WI38 (cell line): ENCODE results near the gene RASA4B.
"Not testable (repeated sequence)": the region's sequence is repeated elsewhere in the genome, so short reads cannot be mapped to it uniquely, and the experiment has no call there.

ENCODE experiments used
- H3K4me3 ChIP-seq: 2 replicates; pipeline ENCODE4 v1.5.1; 2011; ENCODE audit warnings: low read depth, mild to moderate bottlenecking, control low read depth, low read length
- TF ChIP-seq, protein P1 (sequence below): IDR thresholded peaks from 2 replicates; pipeline ENCODE4 v1.5.1; 2012; ENCODE audit warnings: low read depth, mild to moderate bottlenecking, control low read depth, low read length

The RASA4B gene

GRCh38 chr7:102479982-102480637, 37.5 kb downstream of the RASA4B start:
- H3K4me3 ChIP-seq, result not testable (repeated sequence)
- TF ChIP-seq, protein P1, sequence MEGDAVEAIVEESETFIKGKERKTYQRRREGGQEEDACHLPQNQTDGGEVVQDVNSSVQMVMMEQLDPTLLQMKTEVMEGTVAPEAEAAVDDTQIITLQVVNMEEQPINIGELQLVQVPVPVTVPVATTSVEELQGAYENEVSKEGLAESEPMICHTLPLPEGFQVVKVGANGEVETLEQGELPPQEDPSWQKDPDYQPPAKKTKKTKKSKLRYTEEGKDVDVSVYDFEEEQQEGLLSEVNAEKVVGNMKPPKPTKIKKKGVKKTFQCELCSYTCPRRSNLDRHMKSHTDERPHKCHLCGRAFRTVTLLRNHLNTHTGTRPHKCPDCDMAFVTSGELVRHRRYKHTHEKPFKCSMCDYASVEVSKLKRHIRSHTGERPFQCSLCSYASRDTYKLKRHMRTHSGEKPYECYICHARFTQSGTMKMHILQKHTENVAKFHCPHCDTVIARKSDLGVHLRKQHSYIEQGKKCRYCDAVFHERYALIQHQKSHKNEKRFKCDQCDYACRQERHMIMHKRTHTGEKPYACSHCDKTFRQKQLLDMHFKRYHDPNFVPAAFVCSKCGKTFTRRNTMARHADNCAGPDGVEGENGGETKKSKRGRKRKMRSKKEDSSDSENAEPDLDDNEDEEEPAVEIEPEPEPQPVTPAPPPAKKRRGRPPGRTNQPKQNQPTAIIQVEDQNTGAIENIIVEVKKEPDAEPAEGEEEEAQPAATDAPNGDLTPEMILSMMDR, result peak; percentile 32

- H3K4me3 ChIP-seq, result not testable (repeated sequence)
These were observed 38.4 kb downstream of the RASA4B start for GRCh38 chr7:102479209-102479584.

- peak within 1 kb of the TSS; percentile 47 for H3K4me3 ChIP-seq
These were observed 39.0 kb downstream of the RASA4B start, which contains the start of gene POLR2J for GRCh38 chr7:102478314-102479208. POLR2J (minus strand) TSS chr7:102478922; CDS start chr7:102478860, 62 bp downstream.

DNA sequence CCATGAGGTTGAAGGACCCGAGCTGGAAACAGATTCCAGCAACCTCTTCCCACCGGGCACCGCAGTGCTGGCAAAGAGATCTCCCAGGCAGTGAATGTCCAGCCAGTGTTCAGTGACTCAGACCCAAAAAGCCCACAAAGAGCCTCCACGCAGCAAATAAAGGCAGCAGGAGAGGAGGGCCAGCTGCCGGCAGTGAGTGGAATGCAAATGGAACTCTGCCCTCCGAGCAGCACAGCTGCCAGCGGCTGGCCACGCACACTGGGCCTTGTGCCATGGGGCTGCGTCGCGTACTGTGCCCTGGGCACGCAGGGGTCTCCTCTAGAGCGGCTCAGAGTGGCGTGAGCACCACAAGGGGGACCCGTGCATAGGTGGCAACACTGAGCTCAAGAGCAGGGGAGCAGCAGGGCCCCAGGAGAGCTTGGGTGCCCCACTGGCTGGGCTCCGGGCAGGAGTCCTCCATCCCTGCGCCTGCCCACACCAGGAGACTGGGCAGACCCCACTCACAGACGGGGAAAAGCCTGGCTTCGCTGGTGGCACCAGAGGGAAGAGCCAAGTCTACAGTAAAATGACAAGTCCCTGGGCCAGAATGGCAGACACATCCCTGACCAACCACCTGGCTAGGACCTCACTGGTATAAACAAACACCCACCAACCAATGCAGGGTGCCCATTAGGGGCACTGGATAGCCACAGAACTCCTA, 42.7 kb downstream of the RASA4B start:
- H3K4me3 ChIP-seq, result not testable (repeated sequence)

- not testable (repeated sequence) for H3K4me3 ChIP-seq
These were observed 43.5 kb downstream of the RASA4B start for GRCh38 chr7:102474116-102474515.

- TF ChIP-seq, protein P1, result no peak
- H3K4me3 ChIP-seq, result no peak overlapping the region
These were observed 44.1 kb downstream of the RASA4B start for GRCh38 chr7:102473271-102473991.

GRCh38 chr7:102472126-102473041, 45.2 kb downstream of the RASA4B start:
- TF ChIP-seq, protein P1, result no peak
- H3K4me3 ChIP-seq, result no peak overlapping the region

- H3K4me3 ChIP-seq, result no peak overlapping the region
These were observed 45.8 kb downstream of the RASA4B start for GRCh38 chr7:102471791-102472125.

More at GRCh38 chr7:102471791-102472125, 45.8 kb downstream of the RASA4B start:
- TF ChIP-seq, protein P1, result no peak
